Spinal cord (tissue), 10 donors: ENCODE results near the gene GAGE12G. TPM values are rescaled to one million over a fixed set of nuclear protein-coding genes. Genes with fewer than 3 reads are reported as not detected.
"Not testable (repeated sequence)": the region's sequence is repeated elsewhere in the genome, so short reads cannot be mapped to it uniquely, and the experiment has no call there.

ENCODE experiments used
- DNase-seq, 6 donors: peaks; one replicate each; pipeline versions ENCODE4 v3.0.0 to v3.0.0-alpha.2; 2013 to 2015; ENCODE audit warnings: low spot score in 6 of 6, low read depth in 4 of 6
- H3K27ac ChIP-seq: one replicate; pipeline ENCODE4 v1.5.1; 2013; ENCODE audit warnings: low read depth, low read length, control low read depth
- H3K27me3 ChIP-seq: one replicate; pipeline ENCODE4 v1.6.1; 2013; ENCODE audit warnings: low read length; ENCODE audit not compliant: control insufficient read depth, insufficient read depth
- H3K36me3 ChIP-seq: one replicate; pipeline ENCODE4 v1.6.1; 2013; ENCODE audit warnings: low read length; ENCODE audit not compliant: control insufficient read depth, insufficient read depth
- H3K4me1 ChIP-seq: one replicate; pipeline ENCODE4 v1.6.1; 2013; ENCODE audit warnings: low read length; ENCODE audit not compliant: control insufficient read depth, insufficient read depth
- H3K4me3 ChIP-seq: one replicate; pipeline ENCODE4 v1.5.1; 2013; ENCODE audit warnings: low read depth, low read length, control low read depth
- H3K9me3 ChIP-seq: one replicate; pipeline ENCODE4 v1.6.1; 2013; ENCODE audit warnings: low read length; ENCODE audit not compliant: control insufficient read depth, insufficient read depth
- WGBS: methylation state at CpG from one replicate; pipeline ENCODE4 v1.1.5; 2013; ENCODE audit warnings: missing lambda C conversion rate; ENCODE audit not compliant: insufficient coverage; 5-methylcytosine and 5-hydroxymethylcytosine counted together
- long read RNA-seq, 4 donors: transcript quantifications; one replicate each; lab custom pipeline, GENCODE V29; 2026
- polyA plus RNA-seq, 2 donors: library from polyadenylated mRNA; unstranded; fragments of 120-200 nt; gene quantifications; one replicate each; pipeline ENCODE4 v1.2.1, GENCODE V29; 2013; ENCODE audit not compliant: insufficient read length in 2 of 2
- total RNA-seq, 2 donors: library from RNA; depleted of rRNA in 1 of 2; stranded (reverse); fragments of 120-200 nt in 1 of 2; fragments of >200 nt in 1 of 2; gene quantifications; one replicate each; pipeline versions ENCODE4 v1.2.3 to v1.2.4, GENCODE V29; 2013 to 2014
- donor health status: healthy.

Gene GAGE12G
- total RNA-seq (not detected), polyA plus RNA-seq (not detected)
- long read RNA-seq, donor 1, result 0 reads
- long read RNA-seq, donor 2, result 0 reads
- long read RNA-seq, donor 3, result 0 reads
- long read RNA-seq, donor 4, result 0 reads

- H3K9me3 ChIP-seq, H3K4me1 ChIP-seq, H3K27me3 ChIP-seq, H3K27ac ChIP-seq, DNase-seq, H3K36me3 ChIP-seq, H3K4me3 ChIP-seq: not testable (repeated sequence)
- no CpG with 5 or more reads among the region's 16 CpGs for WGBS
Measured at GRCh38 chrX:49570100-49570499, at the start of gene GAGE12G. Gene GAGE12G (plus strand): TSS chrX:49570400. CDS start chrX:49571555, 1,155 bp downstream.

GRCh38 chrX:49531877-49532276, 38.3 kb upstream of the GAGE12G start, which contains the start of gene GAGE12C:
Gene GAGE12C (plus strand): TSS chrX:49532177. CDS start chrX:49533332, 1,155 bp downstream.
- WGBS, result no CpG with 5 or more reads among the region's 16 CpGs
- not testable (repeated sequence) for H3K9me3 ChIP-seq, H3K27ac ChIP-seq, H3K4me3 ChIP-seq, H3K4me1 ChIP-seq, DNase-seq, H3K36me3 ChIP-seq, H3K27me3 ChIP-seq

GRCh38 chrX:49541433-49541832, 28.8 kb upstream of the GAGE12G start, which contains the start of gene GAGE12D:
Gene GAGE12D (plus strand): TSS chrX:49541733. CDS start chrX:49542888, 1,155 bp downstream.
- DNase-seq, H3K4me3 ChIP-seq, H3K27me3 ChIP-seq, H3K4me1 ChIP-seq, H3K9me3 ChIP-seq, H3K27ac ChIP-seq, H3K36me3 ChIP-seq: not testable (repeated sequence)
- no CpG with 5 or more reads among the region's 16 CpGs for WGBS

GRCh38 chrX:49550989-49551388, 19.2 kb upstream of the GAGE12G start, which contains the start of gene GAGE12E:
Gene GAGE12E (plus strand): TSS chrX:49551289. CDS start chrX:49552444, 1,155 bp downstream.
- H3K4me3 ChIP-seq, result not testable (repeated sequence)

GRCh38 chrX:49560542-49560941, 9.7 kb upstream of the GAGE12G start, which contains the start of gene GAGE12F:
Gene GAGE12F (plus strand): TSS chrX:49560842. CDS start chrX:49561997, 1,155 bp downstream.
- H3K4me1 ChIP-seq, H3K9me3 ChIP-seq, DNase-seq, H3K4me3 ChIP-seq, H3K36me3 ChIP-seq, H3K27me3 ChIP-seq, H3K27ac ChIP-seq: not testable (repeated sequence)
- no CpG with 5 or more reads among the region's 16 CpGs for WGBS

More at GRCh38 chrX:49550989-49551388, 19.2 kb upstream of the GAGE12G start, which contains the start of gene GAGE12E:
- no CpG with 5 or more reads among the region's 16 CpGs for WGBS
- DNase-seq, H3K27me3 ChIP-seq, H3K9me3 ChIP-seq, H3K36me3 ChIP-seq, H3K4me1 ChIP-seq, H3K27ac ChIP-seq: not testable (repeated sequence)

- not testable (repeated sequence) for H3K4me1 ChIP-seq, DNase-seq, H3K9me3 ChIP-seq, H3K36me3 ChIP-seq, H3K27ac ChIP-seq, H3K27me3 ChIP-seq, H3K4me3 ChIP-seq
- no CpG with 5 or more reads among the region's 11 CpGs for WGBS
Measured at GRCh38 chrX:49568728-49569127, 1.5 kb upstream of the GAGE12G start.

- H3K36me3 ChIP-seq, H3K4me3 ChIP-seq, DNase-seq, H3K4me1 ChIP-seq, H3K27me3 ChIP-seq, H3K27ac ChIP-seq, H3K9me3 ChIP-seq: not testable (repeated sequence)
- no CpG with 5 or more reads among the region's 13 CpGs for WGBS
Measured at GRCh38 chrX:49569152-49569551, 1.0 kb upstream of the GAGE12G start.

GRCh38 chrX:49579649-49580048, 9.4 kb downstream of the GAGE12G start, which contains the start of gene GAGE12H:
Gene GAGE12H (plus strand): TSS chrX:49579949. CDS start chrX:49581104, 1,155 bp downstream.
- not testable (repeated sequence) for H3K4me1 ChIP-seq, DNase-seq, H3K36me3 ChIP-seq, H3K4me3 ChIP-seq, H3K27ac ChIP-seq, H3K27me3 ChIP-seq, H3K9me3 ChIP-seq
- no CpG with 5 or more reads among the region's 16 CpGs for WGBS

GRCh38 chrX:49589196-49589595, 19.0 kb downstream of the GAGE12G start, which contains the start of gene GAGE2A:
Gene GAGE2A (plus strand): TSS chrX:49589496. CDS start chrX:49590651, 1,155 bp downstream.
- WGBS, result no CpG with 5 or more reads among the region's 16 CpGs

More at GRCh38 chrX:49589196-49589595, 19.0 kb downstream of the GAGE12G start, which contains the start of gene GAGE2A:
- not testable (repeated sequence) for H3K4me1 ChIP-seq, H3K36me3 ChIP-seq, H3K27ac ChIP-seq, H3K4me3 ChIP-seq, H3K27me3 ChIP-seq, H3K9me3 ChIP-seq, DNase-seq
